ENCODE data around the gene GRM5.
"Not testable (repeated sequence)": the region's sequence is repeated elsewhere in the genome, so short reads cannot be mapped to it uniquely, and the experiment has no call there.

The GRM5 gene

GRCh38 chr11:88469561-88470225 is 596.1 kb downstream of the GRM5 start:
- no peak for DNase-seq (ENCODE audit: low spot score)
- TF ChIP-seq, protein P1, sequence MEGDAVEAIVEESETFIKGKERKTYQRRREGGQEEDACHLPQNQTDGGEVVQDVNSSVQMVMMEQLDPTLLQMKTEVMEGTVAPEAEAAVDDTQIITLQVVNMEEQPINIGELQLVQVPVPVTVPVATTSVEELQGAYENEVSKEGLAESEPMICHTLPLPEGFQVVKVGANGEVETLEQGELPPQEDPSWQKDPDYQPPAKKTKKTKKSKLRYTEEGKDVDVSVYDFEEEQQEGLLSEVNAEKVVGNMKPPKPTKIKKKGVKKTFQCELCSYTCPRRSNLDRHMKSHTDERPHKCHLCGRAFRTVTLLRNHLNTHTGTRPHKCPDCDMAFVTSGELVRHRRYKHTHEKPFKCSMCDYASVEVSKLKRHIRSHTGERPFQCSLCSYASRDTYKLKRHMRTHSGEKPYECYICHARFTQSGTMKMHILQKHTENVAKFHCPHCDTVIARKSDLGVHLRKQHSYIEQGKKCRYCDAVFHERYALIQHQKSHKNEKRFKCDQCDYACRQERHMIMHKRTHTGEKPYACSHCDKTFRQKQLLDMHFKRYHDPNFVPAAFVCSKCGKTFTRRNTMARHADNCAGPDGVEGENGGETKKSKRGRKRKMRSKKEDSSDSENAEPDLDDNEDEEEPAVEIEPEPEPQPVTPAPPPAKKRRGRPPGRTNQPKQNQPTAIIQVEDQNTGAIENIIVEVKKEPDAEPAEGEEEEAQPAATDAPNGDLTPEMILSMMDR (IDR thresholded peaks at IDR 0.05; ENCODE audit: extremely low read depth, missing control alignments), result no peak

DNA sequence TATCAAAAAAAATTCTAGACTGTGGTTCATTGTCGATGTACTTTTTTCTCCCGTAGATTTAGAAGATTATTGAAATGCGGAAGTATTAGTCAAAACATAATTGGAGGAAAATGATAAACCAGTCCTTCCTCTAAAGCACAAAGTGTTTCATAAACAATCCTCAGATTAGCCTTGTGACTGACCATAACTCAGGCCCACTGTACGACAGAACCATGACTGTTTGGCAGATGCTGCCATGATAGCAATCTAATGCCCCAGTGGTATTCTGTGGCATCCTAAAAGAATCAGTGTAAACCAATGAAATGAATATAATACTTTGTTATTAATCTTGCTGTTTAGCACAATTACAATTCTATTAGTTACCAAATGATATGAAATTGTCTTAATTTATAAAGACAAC is 601.3 kb downstream of the GRM5 start:
- TF ChIP-seq, protein P1 (IDR thresholded peaks at IDR 0.05; ENCODE audit: extremely low read depth, missing control alignments), result no peak
- DNase-seq (ENCODE audit: low spot score), result no peak

DNA sequence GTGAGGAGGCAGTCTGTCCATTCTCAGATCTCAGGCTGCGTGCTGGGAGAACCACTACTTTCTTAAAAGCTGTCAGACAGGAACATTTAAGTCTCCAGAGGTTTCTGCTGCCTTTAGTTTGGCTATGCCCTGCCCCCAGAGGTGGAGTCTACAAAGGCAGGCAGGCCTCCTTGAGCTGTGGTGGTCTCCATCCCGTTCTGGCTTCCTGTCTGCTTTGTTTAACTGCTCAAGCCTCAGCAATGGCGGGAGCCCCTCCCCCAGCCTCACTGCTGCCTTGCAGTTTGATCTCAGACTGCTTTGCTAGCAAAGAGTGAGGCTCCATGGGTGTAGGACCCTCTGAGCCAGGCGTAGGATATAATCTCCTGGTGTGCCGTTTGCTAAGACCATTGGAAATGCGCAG is 602.5 kb downstream of the GRM5 start:
- DNase-seq (ENCODE audit: low spot score), result not testable (repeated sequence)

- DNase-seq (ENCODE audit: low spot score), result not testable (repeated sequence)
Measured at GRCh38 chr11:88458047-88458446, 607.7 kb downstream of the GRM5 start.

DNA sequence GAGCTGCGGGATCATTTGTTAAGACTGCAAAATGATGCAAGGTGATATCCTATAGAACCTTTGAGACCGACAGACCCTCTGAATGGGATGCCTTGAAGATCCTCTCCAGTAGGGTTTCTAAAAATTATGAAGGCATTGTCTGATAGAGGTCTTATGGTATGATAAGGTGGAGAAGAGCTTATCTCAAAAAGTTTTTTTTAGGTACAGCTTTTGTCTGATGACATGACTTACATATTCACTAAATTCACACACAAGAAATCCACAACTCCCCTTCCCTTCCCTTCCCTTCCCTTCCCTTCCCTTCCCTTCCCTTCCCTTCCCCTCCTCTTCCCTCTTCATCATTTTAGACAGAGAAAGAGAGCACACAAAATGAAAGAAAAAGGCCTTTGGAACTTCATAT is 609.8 kb downstream of the GRM5 start:
- TF ChIP-seq, protein P1 (IDR thresholded peaks at IDR 0.05; ENCODE audit: extremely low read depth, missing control alignments), result no peak
- no peak for DNase-seq (ENCODE audit: low spot score)

GRCh38 chr11:88454881-88455280 is 610.9 kb downstream of the GRM5 start:
- TF ChIP-seq, protein P1 (IDR thresholded peaks at IDR 0.05; ENCODE audit: extremely low read depth, missing control alignments), result no peak
- no peak for DNase-seq (ENCODE audit: low spot score)

All from GM20000 (cell line).